Measurements from ENCODE around the gene PRDM1. TPM values are rescaled to one million over a fixed set of nuclear protein-coding genes. Genes with fewer than 3 reads are reported as not detected.

Gene PRDM1
- total RNA-seq (10 to 100 TPM in 1 of 2 donors, 1 to 10 TPM in 1; 7.9 to 11.1 TPM), polyA plus RNA-seq (ENCODE audit: insufficient read length in 6 of 6) (1 to 10 TPM; 5.5 to 9.9 (median 7.7) TPM)
- long read RNA-seq, donor 1: 0 reads
- long read RNA-seq, donor 2: 0 reads
- long read RNA-seq, donor 3: 0 reads
- long read RNA-seq, donor 4: 0 reads
- long read RNA-seq, donor 5: 0 reads
- long read RNA-seq, donor 6: 0 reads
- long read RNA-seq, donor 7: 0 reads
- long read RNA-seq, donor 8, full-length matches to known transcripts: 1 of 1 reads
- long read RNA-seq, donor 8, partial matches to known transcripts: 0 of 1 reads
- long read RNA-seq, donor 8, other reads (novel, unspliced or antisense): 0 of 1 reads
- long read RNA-seq, donor 9: 0 reads
- long read RNA-seq, donor 10: 0 reads
- long read RNA-seq, donor 11: 0 reads
- long read RNA-seq, donor 12: 0 reads

GRCh38 chr6:106085984-106086813 lies at the start of gene PRDM1:
Gene PRDM1, plus strand, starts transcription at chr6:106086336. Its CDS starts 218 bp downstream, at chr6:106086554.
- ATAC-seq (peak; percentile 94), DNase-seq (peak in 3 of 4 donors; percentile 71 to 96 (median 93))
- peak within 1 kb of the TSS; percentile 69 to 87 for H3K27ac ChIP-seq
- TF ChIP-seq, protein P1, sequence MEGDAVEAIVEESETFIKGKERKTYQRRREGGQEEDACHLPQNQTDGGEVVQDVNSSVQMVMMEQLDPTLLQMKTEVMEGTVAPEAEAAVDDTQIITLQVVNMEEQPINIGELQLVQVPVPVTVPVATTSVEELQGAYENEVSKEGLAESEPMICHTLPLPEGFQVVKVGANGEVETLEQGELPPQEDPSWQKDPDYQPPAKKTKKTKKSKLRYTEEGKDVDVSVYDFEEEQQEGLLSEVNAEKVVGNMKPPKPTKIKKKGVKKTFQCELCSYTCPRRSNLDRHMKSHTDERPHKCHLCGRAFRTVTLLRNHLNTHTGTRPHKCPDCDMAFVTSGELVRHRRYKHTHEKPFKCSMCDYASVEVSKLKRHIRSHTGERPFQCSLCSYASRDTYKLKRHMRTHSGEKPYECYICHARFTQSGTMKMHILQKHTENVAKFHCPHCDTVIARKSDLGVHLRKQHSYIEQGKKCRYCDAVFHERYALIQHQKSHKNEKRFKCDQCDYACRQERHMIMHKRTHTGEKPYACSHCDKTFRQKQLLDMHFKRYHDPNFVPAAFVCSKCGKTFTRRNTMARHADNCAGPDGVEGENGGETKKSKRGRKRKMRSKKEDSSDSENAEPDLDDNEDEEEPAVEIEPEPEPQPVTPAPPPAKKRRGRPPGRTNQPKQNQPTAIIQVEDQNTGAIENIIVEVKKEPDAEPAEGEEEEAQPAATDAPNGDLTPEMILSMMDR (IDR thresholded peaks at IDR 0.05): no peak
- H3K27me3 ChIP-seq: peaks cover 0 to 53% of the 10 kb centered on the region in 2 donors
- H3K9me3 ChIP-seq: no peaks in the 10 kb centered on the region
- H3K4me1 ChIP-seq: peaks cover 0 to 71% of the 10 kb centered on the region in 2 donors
- intact Hi-C loops (cut with DNase I): loop anchor here in 1 of 2 donors (10.0 kb wide), 1 partner anchor 91 kb away; no protein-coding TSS in a partner anchor
- H3K36me3 ChIP-seq: no peaks in the 10 kb centered on the region
- H3K4me3 ChIP-seq: peak within 1 kb of the TSS; percentile 37 to 51

DNA sequence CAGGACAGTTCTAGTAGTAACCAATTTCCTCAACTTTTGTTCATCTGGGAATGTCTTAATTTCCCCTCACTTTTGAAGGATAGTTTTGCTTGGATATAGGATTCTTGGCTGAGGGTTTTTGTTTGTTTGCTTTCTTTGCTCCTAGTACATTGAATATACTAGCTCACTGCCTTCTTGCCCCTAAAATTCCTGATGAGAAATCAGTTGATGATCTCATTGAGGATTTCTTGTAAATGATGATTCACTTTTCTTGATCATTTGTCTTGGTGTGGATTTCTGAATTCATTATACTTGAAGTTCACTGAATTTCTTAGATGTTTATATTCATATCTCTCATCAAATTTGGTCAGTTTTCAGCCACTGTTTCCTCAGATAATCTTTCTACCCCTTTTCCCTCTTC lies 49.1 kb upstream of the PRDM1 start:
- DNase-seq: no peak
- TF ChIP-seq, protein P1 (IDR thresholded peaks at IDR 0.05): no peak

DNA sequence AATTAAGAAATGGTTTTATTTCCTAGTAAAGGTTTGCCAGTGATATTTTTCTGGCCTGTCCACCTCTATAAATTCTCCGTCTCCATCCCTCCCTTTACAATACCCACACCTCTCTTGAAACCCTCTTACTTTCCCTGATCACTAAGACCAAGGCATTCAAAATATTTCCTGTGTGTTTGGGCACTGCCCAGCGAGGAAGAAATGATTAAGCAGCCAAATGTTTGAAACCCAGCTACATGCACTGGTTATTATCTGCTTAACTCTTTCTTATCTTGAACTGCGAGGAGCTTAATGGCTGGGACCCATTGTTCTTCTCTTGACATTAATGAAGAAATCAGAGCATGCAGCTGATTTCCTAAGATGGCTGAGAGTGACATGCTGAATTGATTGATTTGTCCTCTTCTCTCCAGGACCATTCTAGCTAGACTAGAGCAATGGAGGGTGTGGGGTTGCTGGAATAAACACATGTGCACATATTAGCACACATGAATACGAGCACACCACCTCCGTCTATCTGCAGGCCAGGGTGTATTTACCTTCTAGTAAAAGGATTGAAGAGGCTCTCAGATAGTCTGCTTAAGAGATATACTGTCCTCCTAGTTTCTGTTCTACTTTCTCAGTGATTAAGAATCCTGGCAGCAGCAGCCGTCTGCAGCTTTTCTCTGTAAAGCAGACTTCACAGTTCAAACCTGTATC lies 46.1 kb upstream of the PRDM1 start:
- Histone ChIP-seq H3K36me3 (no peaks in the 10 kb centered on the region), H3K4me3 (no peak overlapping the region), H3K4me1 (no peaks in the 10 kb centered on the region), H3K9me3 (peaks cover 0 to 17% of the 10 kb centered on the region in 2 donors), H3K27ac (no peak overlapping the region), H3K27me3 (no peaks in the 10 kb centered on the region)
- ATAC-seq (no peak), DNase-seq (no peak)
- TF ChIP-seq, protein P1 (IDR thresholded peaks at IDR 0.05): no peak
- intact Hi-C loops (cut with DNase I): no loop called here

More for the DNA sequence above, 49.1 kb upstream of the PRDM1 start:
- intact Hi-C loops (cut with DNase I): no loop called here
- Histone ChIP-seq H3K4me3 (no peak overlapping the region), H3K4me1 (no peaks in the 10 kb centered on the region), H3K27ac (no peak overlapping the region), H3K27me3 (no peaks in the 10 kb centered on the region), H3K36me3 (no peaks in the 10 kb centered on the region), H3K9me3 (peaks cover 0 to 17% of the 10 kb centered on the region in 2 donors)
- no peak for ATAC-seq

- Histone ChIP-seq H3K36me3 (no peaks in the 10 kb centered on the region), H3K27ac (no peak overlapping the region), H3K4me3 (no peak overlapping the region), H3K4me1 (no peaks in the 10 kb centered on the region), H3K9me3 (no peaks in the 10 kb centered on the region), H3K27me3 (no peaks in the 10 kb centered on the region)
- intact Hi-C loops (cut with DNase I): no loop called here
- no peak for ATAC-seq
- TF ChIP-seq, protein P1 (IDR thresholded peaks at IDR 0.05): no peak
- no peak for DNase-seq
These were observed 42.0 kb upstream of the PRDM1 start for GRCh38 chr6:106044151-106044550.

Measured in left lung (tissue), 14 donors.